HL-60 (cell line): ENCODE data around the gene TMED9.

Experiments used
- DNase-seq, 2 experiments: peaks; one replicate each; pipeline ENCODE4 v3.0.0-alpha.2; 2010 to 2020; ENCODE audit warnings: low read depth in 1 of 2, low spot score in 1 of 2
- H3K27ac ChIP-seq: fragments of 250-450 bp; sonication (Bioruptor Pico); replicated peaks from 2 replicates; pipeline ENCODE4 v1.5.1; 2020; ENCODE audit warnings: mild to moderate bottlenecking, moderate library complexity
- H3K27me3 ChIP-seq: fragments of 250-450 bp; sonication (Bioruptor Pico); 2 replicates; pipeline ENCODE4 v1.5.1; 2021; ENCODE audit warnings: mild to moderate bottlenecking, moderate library complexity; ENCODE audit not compliant: insufficient read depth, poor library complexity, severe bottlenecking
- H3K4me3 ChIP-seq: replicated peaks from 2 replicates; pipeline ENCODE4 v1.5.1; 2011; ENCODE audit warnings: mild to moderate bottlenecking, control low read depth, low read length; ENCODE audit not compliant: insufficient read depth
- GABPA ChIP-seq: IDR thresholded peaks from 2 replicates; pipeline ENCODE4 v1.6.1; 2012; ENCODE audit warnings: low read depth
- POLR2AphosphoS5 ChIP-seq: IDR thresholded peaks from 2 replicates; pipeline ENCODE4 v1.6.1; 2012; ENCODE audit warnings: low read depth
- SPI1 ChIP-seq: IDR thresholded peaks from 2 replicates; pipeline ENCODE4 v1.6.1; 2012; ENCODE audit warnings: low read depth, mild to moderate bottlenecking, borderline replicate concordance
- TF ChIP-seq, protein P1 (sequence below): IDR thresholded peaks from 2 replicates; pipeline ENCODE4 v1.6.1; 2012; ENCODE audit warnings: low read depth; ENCODE audit not compliant: insufficient replicate concordance
- TF ChIP-seq, protein P2 (sequence below): IDR thresholded peaks from one replicate; pipeline ENCODE4 v1.5.1; 2011; ENCODE audit warnings: low read length, control low read depth, inconsistent platforms; ENCODE audit not compliant: insufficient read depth

TMED9 gene

DNA sequence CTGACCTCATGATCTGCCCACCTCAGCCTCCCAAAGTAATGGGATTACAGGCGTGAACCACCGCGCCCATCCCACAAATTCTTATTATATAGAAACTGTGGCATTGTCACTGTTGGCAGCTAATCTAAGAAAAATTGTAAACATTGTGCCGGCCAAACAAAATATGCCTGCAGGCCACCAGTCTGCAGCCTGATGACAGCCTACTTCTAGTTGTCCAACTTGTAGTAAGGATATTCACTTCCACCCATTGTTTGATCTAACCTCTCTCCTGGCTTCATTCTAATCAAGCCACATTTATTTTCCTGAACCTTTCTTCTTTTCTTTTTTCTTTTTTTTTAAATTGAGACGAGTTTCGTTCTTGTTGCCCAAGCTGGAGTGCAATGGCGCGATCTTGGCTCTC, 13.7 kb upstream of the TMED9 start:
- Histone ChIP-seq H3K4me3 (no peak overlapping the region), H3K27me3 (peaks cover 2% of the 10 kb centered on the region), H3K27ac (no peak overlapping the region)
- DNase-seq = no peak
- TF ChIP-seq, protein P1, sequence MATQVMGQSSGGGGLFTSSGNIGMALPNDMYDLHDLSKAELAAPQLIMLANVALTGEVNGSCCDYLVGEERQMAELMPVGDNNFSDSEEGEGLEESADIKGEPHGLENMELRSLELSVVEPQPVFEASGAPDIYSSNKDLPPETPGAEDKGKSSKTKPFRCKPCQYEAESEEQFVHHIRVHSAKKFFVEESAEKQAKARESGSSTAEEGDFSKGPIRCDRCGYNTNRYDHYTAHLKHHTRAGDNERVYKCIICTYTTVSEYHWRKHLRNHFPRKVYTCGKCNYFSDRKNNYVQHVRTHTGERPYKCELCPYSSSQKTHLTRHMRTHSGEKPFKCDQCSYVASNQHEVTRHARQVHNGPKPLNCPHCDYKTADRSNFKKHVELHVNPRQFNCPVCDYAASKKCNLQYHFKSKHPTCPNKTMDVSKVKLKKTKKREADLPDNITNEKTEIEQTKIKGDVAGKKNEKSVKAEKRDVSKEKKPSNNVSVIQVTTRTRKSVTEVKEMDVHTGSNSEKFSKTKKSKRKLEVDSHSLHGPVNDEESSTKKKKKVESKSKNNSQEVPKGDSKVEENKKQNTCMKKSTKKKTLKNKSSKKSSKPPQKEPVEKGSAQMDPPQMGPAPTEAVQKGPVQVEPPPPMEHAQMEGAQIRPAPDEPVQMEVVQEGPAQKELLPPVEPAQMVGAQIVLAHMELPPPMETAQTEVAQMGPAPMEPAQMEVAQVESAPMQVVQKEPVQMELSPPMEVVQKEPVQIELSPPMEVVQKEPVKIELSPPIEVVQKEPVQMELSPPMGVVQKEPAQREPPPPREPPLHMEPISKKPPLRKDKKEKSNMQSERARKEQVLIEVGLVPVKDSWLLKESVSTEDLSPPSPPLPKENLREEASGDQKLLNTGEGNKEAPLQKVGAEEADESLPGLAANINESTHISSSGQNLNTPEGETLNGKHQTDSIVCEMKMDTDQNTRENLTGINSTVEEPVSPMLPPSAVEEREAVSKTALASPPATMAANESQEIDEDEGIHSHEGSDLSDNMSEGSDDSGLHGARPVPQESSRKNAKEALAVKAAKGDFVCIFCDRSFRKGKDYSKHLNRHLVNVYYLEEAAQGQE = no peak
- no peak for TF ChIP-seq SPI1
- TF ChIP-seq, protein P2, sequence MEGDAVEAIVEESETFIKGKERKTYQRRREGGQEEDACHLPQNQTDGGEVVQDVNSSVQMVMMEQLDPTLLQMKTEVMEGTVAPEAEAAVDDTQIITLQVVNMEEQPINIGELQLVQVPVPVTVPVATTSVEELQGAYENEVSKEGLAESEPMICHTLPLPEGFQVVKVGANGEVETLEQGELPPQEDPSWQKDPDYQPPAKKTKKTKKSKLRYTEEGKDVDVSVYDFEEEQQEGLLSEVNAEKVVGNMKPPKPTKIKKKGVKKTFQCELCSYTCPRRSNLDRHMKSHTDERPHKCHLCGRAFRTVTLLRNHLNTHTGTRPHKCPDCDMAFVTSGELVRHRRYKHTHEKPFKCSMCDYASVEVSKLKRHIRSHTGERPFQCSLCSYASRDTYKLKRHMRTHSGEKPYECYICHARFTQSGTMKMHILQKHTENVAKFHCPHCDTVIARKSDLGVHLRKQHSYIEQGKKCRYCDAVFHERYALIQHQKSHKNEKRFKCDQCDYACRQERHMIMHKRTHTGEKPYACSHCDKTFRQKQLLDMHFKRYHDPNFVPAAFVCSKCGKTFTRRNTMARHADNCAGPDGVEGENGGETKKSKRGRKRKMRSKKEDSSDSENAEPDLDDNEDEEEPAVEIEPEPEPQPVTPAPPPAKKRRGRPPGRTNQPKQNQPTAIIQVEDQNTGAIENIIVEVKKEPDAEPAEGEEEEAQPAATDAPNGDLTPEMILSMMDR = no peak

DNA sequence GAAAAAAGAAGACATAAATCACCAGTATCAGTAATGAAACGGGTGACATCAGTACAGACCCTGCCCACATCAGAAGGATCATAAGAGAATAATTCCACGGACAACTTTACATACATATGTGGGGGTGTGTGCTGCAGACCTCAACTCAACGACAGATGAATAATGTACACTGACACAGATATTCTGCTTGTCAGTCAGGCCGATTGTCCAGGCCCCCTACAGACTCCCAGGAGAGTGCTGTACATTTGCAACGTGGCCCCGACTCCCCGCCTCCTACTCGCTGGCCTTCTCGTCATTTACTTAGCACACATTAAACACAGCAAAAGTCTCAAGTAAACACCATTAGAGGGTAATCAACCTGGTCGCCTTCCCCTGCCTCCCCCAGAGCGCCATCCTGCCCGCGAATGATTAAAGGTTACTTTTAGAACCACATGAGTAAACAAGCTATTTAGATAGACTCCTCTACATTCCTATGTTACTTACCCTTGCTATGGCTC, 3.5 kb upstream of the TMED9 start:
- Histone ChIP-seq H3K27ac (no peak overlapping the region), H3K4me3 (no peak overlapping the region), H3K27me3 (no peaks in the 10 kb centered on the region)
- TF ChIP-seq, protein P1 = no peak
- no peak for TF ChIP-seq POLR2AphosphoS5
- no peak for TF ChIP-seq SPI1
- TF ChIP-seq GABPA = no peak
- TF ChIP-seq, protein P2 = no peak
- no peak for DNase-seq

DNA sequence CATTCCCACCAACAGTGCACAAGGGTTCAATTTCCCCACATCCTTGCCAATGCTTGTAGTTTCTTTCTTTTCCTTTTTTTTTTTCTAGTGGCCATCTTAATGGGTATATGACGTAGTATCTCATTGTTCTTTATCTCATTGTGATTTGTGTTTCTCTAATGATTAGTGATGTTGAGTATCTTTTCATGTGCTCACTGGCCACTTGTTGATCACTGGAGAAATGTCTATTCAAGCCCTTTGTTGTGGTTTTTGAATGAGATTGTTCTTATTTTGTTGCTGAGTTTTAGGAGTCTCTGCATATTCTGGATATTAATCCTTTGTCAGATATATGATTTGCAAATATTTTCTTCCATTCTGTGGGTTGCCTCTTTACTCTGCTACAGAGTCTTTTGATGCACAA, 1.6 kb upstream of the TMED9 start:
- Histone ChIP-seq H3K27me3 (no peaks in the 10 kb centered on the region), H3K27ac (no peak overlapping the region), H3K4me3 (no peak overlapping the region)
- no peak for DNase-seq
- TF ChIP-seq POLR2AphosphoS5 (no peak), SPI1 (no peak), GABPA (no peak)
- TF ChIP-seq, protein P1 = no peak
- TF ChIP-seq, protein P2 = no peak
